Ectodermal cell (in vitro differentiated cells): ENCODE measurements around the gene GNB1.

ENCODE experiments used
- H3K27ac ChIP-seq: 2 replicates; pipeline ENCODE4 v1.7.0; 2013; ENCODE audit warnings: mild to moderate bottlenecking, low read depth, low read length; ENCODE audit not compliant: insufficient read depth, poor library complexity, severe bottlenecking
- H3K27me3 ChIP-seq: 2 replicates; pipeline ENCODE4 v1.7.0; 2013; ENCODE audit warnings: mild to moderate bottlenecking, low read length; ENCODE audit not compliant: insufficient read depth, control insufficient read depth, poor library complexity, severe bottlenecking
- H3K36me3 ChIP-seq: one replicate; pipeline ENCODE4 v1.7.0; 2013; ENCODE audit warnings: low read length; ENCODE audit not compliant: control insufficient read depth, insufficient read depth
- H3K4me1 ChIP-seq: one replicate; pipeline ENCODE4 v1.7.0; 2013; ENCODE audit warnings: low read length; ENCODE audit not compliant: control insufficient read depth, insufficient read depth
- H3K4me3 ChIP-seq: 2 replicates; pipeline ENCODE4 v1.7.0; 2013; ENCODE audit warnings: low read depth, low read length, control low read depth; ENCODE audit not compliant: insufficient read depth
- H3K9me3 ChIP-seq: 2 replicates; pipeline ENCODE4 v1.7.0; 2013; ENCODE audit warnings: mild to moderate bottlenecking, low read length, moderate library complexity; ENCODE audit not compliant: control insufficient read depth
- WGBS, 2 experiments: methylation state at CpG; one replicate each; pipeline ENCODE4 v1.1.7; 2013; ENCODE audit warnings: missing lambda C conversion rate in 2 of 2; 5-methylcytosine and 5-hydroxymethylcytosine counted together

GNB1 gene

GRCh38 chr1:1781526-1781903 lies 109.4 kb downstream of the GNB1 start:
- Histone ChIP-seq H3K36me3 (peaks cover 9% of the 10 kb centered on the region), H3K27me3 (peaks cover 10% of the 10 kb centered on the region), H3K4me3 (no peak overlapping the region), H3K4me1 (peaks cover 25% of the 10 kb centered on the region), H3K27ac (no peak overlapping the region), H3K9me3 (no peaks in the 10 kb centered on the region)
- 92 to 96% methylated on average over 7 of the region's 7 CpGs for WGBS, 2 experiments

GRCh38 chr1:1780598-1781525 lies 110.0 kb downstream of the GNB1 start:
- Histone ChIP-seq H3K27me3 (peaks cover 10% of the 10 kb centered on the region), H3K9me3 (no peaks in the 10 kb centered on the region), H3K4me1 (peaks cover 27% of the 10 kb centered on the region), H3K36me3 (peaks cover 5% of the 10 kb centered on the region), H3K4me3 (no peak overlapping the region), H3K27ac (no peak overlapping the region)
- 95 to 96% methylated on average over 7 of the region's 7 CpGs for WGBS, 2 experiments

GRCh38 chr1:1779691-1780597 lies 110.9 kb downstream of the GNB1 start:
- no peaks in the 10 kb centered on the region for H3K9me3 ChIP-seq
- H3K27me3 ChIP-seq, result peaks cover 10% of the 10 kb centered on the region
- peak overlapping the region; percentile 36 for H3K27ac ChIP-seq
- no peak overlapping the region for H3K4me3 ChIP-seq
- H3K4me1 ChIP-seq, result peaks cover 33% of the 10 kb centered on the region
- WGBS, 2 experiments, result 27 to 31% methylated on average over 18 of the region's 19 CpGs
- no peaks in the 10 kb centered on the region for H3K36me3 ChIP-seq

- H3K4me3 ChIP-seq, result peak overlapping the region; percentile 84
- WGBS, 2 experiments, result 53 to 57% methylated on average over 9 of the region's 11 CpGs
- peaks cover 33% of the 10 kb centered on the region for H3K4me1 ChIP-seq
- no peaks in the 10 kb centered on the region for H3K9me3 ChIP-seq
- no peaks in the 10 kb centered on the region for H3K36me3 ChIP-seq
- H3K27ac ChIP-seq, result no peak overlapping the region
- peaks cover 10% of the 10 kb centered on the region for H3K27me3 ChIP-seq
Measured at GRCh38 chr1:1779320-1779675, 111.6 kb downstream of the GNB1 start.

GRCh38 chr1:1778663-1779319 lies 112.1 kb downstream of the GNB1 start:
- Histone ChIP-seq H3K4me3 (peak overlapping the region; percentile 84), H3K9me3 (no peaks in the 10 kb centered on the region), H3K27ac (no peak overlapping the region), H3K4me1 (peaks cover 33% of the 10 kb centered on the region), H3K27me3 (peaks cover 10% of the 10 kb centered on the region), H3K36me3 (no peaks in the 10 kb centered on the region)
- 1 to 2% methylated on average over 68 of the region's 68 CpGs for WGBS, 2 experiments

- peaks cover 33% of the 10 kb centered on the region for H3K4me1 ChIP-seq
- H3K4me3 ChIP-seq, result peak within 1 kb of the TSS; percentile 84
- H3K9me3 ChIP-seq, result no peaks in the 10 kb centered on the region
- H3K36me3 ChIP-seq, result no peaks in the 10 kb centered on the region
- H3K27ac ChIP-seq, result peak within 1 kb of the TSS; percentile 36
- peaks cover 10% of the 10 kb centered on the region for H3K27me3 ChIP-seq
- 0% methylated on average over 99 of the region's 99 CpGs for WGBS, 2 experiments
Measured at GRCh38 chr1:1777950-1778662, 112.8 kb downstream of the GNB1 start, which contains the start of gene NADK. NADK (minus strand) TSS chr1:1778470; CDS start chr1:1765406, 13,064 bp downstream.

GRCh38 chr1:1777583-1777899 lies 113.3 kb downstream of the GNB1 start:
- Histone ChIP-seq H3K27ac (no peak overlapping the region), H3K4me1 (peaks cover 29% of the 10 kb centered on the region), H3K27me3 (peaks cover 10% of the 10 kb centered on the region), H3K9me3 (no peaks in the 10 kb centered on the region), H3K36me3 (peaks cover under 1% of the 10 kb centered on the region), H3K4me3 (peak overlapping the region; percentile 84)
- WGBS, 2 experiments, result 4 to 7% methylated on average over 6 of the region's 6 CpGs

- peak overlapping the region; percentile 84 for H3K4me3 ChIP-seq
- peaks cover 7% of the 10 kb centered on the region for H3K36me3 ChIP-seq
- H3K4me1 ChIP-seq, result peaks cover 26% of the 10 kb centered on the region
- 81 to 82% methylated on average over 9 of the region's 9 CpGs for WGBS, 2 experiments
- H3K27ac ChIP-seq, result no peak overlapping the region
- peaks cover 10% of the 10 kb centered on the region for H3K27me3 ChIP-seq
- H3K9me3 ChIP-seq, result no peaks in the 10 kb centered on the region
Measured at GRCh38 chr1:1776672-1777582, 114.0 kb downstream of the GNB1 start.
